ENCODE measurements around the gene HAVCR2. TPM values are rescaled to one million over a fixed set of nuclear protein-coding genes. Genes with fewer than 3 reads are reported as not detected.

The HAVCR2 gene
- total and polyA plus RNA-seq, 10 of the 15 experiments (the other 5 are each of a cell fraction or from before 2014, with no cell fraction given), result 5.2 to 7.5 (median 6.9) TPM

- TF ChIP-seq ZNF592 (IDR thresholded peaks at IDR 0.05), result no peak
- TF ChIP-seq EP300 (IDR thresholded peaks at IDR 0.05; ENCODE audit: borderline replicate concordance in 1 of 2, control insufficient read depth in 1 of 2, low read depth in 2 of 2, low read length in 2 of 2), result 0 out of 4 replicates have a peak, but pooled peaks of 1 of the 2 experiments have one; percentile 0
- TF ChIP-seq SUPT20H (IDR thresholded peaks at IDR 0.05; ENCODE audit: borderline replicate concordance, control insufficient read depth, low read depth, low read length), result no peak
- peak; percentile 65; the same call in 1 of the 2 replicates for TF ChIP-seq EED (IDR thresholded peaks at IDR 0.05; ENCODE audit: low read depth)
- peak in 1 of 2 experiments; percentile 29; a peak in 1 of 4 replicates for TF ChIP-seq BHLHE40 (IDR thresholded peaks at IDR 0.05; ENCODE audit: borderline replicate concordance in 1 of 2, low read depth in 2 of 2, low read length in 1 of 2)
- TF ChIP-seq NR2F1 (conservative IDR thresholded peaks at IDR 0.05), result no peak
- TF ChIP-seq CBX5 (IDR thresholded peaks at IDR 0.05; ENCODE audit: low read depth), result no peak
- peak; percentile 44; the same call in 1 of the 2 replicates for TF ChIP-seq HDGF (IDR thresholded peaks at IDR 0.05)
- TF ChIP-seq MEF2B (IDR thresholded peaks at IDR 0.05; ENCODE audit: partially characterized antibody, poor library complexity, severe bottlenecking), result no peak
- TF ChIP-seq PRDM15 (CRISPR knock-in tag; IDR thresholded peaks at IDR 0.05), result no peak
- TF ChIP-seq REST (IDR thresholded peaks at IDR 0.05; ENCODE audit: low read depth, low read length), result no peak
- TF ChIP-seq SREBF2 (IDR thresholded peaks at IDR 0.05; ENCODE audit: low read length), result no peak
- TF ChIP-seq, protein P1, sequence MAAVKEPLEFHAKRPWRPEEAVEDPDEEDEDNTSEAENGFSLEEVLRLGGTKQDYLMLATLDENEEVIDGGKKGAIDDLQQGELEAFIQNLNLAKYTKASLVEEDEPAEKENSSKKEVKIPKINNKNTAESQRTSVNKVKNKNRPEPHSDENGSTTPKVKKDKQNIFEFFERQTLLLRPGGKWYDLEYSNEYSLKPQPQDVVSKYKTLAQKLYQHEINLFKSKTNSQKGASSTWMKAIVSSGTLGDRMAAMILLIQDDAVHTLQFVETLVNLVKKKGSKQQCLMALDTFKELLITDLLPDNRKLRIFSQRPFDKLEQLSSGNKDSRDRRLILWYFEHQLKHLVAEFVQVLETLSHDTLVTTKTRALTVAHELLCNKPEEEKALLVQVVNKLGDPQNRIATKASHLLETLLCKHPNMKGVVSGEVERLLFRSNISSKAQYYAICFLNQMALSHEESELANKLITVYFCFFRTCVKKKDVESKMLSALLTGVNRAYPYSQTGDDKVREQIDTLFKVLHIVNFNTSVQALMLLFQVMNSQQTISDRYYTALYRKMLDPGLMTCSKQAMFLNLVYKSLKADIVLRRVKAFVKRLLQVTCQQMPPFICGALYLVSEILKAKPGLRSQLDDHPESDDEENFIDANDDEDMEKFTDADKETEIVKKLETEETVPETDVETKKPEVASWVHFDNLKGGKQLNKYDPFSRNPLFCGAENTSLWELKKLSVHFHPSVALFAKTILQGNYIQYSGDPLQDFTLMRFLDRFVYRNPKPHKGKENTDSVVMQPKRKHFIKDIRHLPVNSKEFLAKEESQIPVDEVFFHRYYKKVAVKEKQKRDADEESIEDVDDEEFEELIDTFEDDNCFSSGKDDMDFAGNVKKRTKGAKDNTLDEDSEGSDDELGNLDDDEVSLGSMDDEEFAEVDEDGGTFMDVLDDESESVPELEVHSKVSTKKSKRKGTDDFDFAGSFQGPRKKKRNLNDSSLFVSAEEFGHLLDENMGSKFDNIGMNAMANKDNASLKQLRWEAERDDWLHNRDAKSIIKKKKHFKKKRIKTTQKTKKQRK (IDR thresholded peaks at IDR 0.05; ENCODE audit: low read depth, low read length), result no peak
- TF ChIP-seq RCOR1 (conservative IDR thresholded peaks at IDR 0.05; ENCODE audit: low read depth, low read length), result no peak
Observed at GRCh38 chr5:157108976-157109375, at the start of gene HAVCR2 (continued).

Data from GM12878 (cell line).